GM19468 (cell line): Measurements from ENCODE around the gene MT1M.
"Not testable (repeated sequence)": the region's sequence is repeated elsewhere in the genome, so short reads cannot be mapped to it uniquely, and the experiment has no call there.

ENCODE experiments used
- ATAC-seq: cut with Tn5 transposase; IDR thresholded peaks from one replicate; pipeline ENCODE4 v1.9.1; 2021; ENCODE audit warnings: mild to moderate bottlenecking, moderate library complexity, moderate number of reproducible peaks; ENCODE audit not compliant: unreplicated experiment; ENCODE audit errors: extremely low read depth

MT1M gene

DNA sequence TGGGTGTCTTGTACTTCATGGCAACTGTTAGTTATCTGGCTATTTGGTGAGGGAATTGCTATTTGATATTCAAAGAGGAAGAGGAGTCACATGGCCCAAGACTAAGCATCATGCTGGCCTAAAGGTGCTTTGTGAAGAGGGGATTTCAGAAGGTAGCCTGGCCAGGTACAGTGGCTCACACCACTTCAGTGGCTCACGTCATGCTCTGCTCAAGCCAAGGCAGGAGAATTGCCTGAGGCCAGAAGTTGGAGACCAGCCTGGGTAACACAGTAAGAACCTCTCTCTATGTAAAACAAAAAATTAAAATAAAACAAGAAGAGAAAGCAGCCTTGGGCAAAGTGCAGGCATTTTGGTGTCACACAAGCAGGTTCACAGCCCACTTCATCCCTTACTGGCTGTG is 12.9 kb downstream of the MT1M start:
- no peak for ATAC-seq

DNA sequence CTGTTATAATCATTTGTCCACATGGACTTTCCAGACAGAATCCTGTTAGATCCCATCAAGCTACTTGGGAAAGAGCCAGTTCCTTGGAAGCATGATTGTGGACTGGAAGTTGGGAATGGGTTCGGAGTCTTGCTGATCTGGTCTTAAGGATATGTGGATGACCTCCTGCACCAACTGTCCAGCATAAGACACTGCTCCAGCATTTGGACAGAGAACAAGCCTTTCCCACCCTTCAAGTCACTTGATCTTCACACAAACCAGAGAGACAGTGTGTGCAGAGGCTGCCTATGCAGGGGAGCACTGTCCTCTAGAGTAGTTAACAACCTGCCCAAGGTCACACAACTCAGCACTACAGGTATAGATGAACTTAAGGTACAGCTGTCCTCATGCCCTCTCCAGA is 13.4 kb downstream of the MT1M start:
- ATAC-seq: no peak

DNA sequence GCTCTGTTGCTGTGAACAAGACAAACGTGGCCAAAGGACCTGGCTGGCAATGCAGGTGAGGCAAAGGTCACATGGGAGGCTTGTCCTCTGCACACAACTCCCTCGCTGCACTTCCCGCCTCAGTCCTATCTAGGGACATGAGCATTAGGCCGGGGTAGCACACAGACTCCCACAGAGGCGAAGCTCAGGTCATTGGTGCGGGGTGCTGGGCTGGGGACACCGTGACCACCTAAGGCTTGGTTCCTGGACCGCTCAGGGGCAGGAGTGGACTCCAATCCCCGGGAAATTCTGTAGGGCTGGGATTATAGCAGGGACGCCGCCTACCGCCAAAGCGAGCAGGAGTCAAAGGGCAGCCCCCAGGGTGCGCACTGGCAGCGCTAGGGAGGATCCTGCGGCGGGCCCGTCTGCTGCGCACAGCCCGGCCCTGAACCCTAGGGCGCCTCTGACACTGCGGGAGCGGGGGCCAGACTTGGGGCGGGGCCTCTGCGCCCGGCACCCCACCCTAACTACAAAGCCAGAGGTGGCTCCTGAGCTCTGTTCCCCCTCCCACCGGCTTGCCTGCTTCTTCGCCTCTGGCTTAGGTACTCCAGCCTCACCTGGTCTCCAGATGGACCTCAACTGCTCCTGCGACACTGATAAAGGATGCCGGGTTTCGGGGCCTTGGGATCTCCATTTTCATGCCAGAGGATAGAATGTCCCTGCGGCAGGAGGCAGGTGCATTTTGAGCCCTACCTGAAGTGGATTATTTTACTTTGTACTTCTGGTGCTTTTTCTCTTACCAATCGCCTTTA is 15.4 kb downstream of the MT1M start:
- ATAC-seq: no peak

DNA sequence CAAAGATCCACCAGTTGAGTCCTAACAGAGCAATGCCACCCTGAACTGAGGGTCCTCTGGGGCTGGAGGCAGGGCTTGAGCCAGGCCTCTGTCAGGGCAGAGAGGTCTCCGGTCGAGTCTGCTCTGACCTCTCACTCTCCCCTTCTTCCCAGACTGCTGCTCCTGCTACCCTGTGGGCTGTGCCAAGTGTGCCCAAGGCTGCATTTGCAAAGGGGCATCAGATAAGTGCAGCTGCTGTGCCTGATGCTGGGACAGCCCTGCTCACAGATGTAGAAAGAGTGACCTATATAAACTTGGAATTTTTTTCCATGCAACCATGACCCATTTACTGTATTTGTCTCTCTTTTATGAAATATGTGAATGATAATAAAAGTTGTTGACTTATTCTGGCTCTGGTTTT is 16.8 kb downstream of the MT1M start:
- ATAC-seq: no peak

DNA sequence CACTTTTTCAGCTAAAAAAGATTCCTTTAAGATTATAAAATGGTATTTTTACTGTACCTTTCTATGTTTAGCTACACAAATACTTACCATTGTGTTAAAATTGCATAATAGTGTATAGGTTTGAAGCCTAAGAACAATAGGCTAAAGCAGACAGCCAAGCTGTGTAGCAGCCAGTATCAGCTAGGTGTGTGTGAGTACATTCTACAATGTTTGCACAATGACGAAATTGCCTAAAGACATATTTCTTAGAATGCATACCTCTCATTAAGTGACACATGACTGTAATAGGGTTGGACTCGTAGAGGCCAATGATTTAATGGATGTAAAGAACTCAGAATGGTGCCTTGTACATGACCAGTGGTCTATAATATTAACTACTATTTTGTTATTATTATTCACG is 17.4 kb downstream of the MT1M start:
- no peak for ATAC-seq

DNA sequence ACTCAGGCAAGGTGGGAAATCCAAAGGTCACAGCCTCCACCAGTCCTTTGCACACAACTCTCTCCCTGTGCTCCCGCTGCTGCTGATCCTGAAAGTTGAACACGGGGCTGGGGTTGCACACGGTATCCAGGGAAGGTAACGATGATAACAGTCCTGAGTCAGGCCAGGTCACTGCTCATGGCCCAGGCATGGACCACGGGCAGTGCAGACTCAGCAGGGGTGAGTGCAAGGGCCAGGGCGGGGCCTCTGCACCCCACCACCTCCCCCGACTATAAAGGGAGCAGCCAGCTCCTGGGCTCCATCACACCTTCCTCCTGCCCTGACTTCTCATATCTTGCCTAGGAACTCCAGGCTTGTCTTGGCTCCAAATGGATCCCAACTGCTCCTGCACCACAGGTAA is 19.1 kb downstream of the MT1M start, which contains the start of gene MT1B:
TSS of gene MT1B (plus strand) at position 301 of the 400 bp plus-strand sequence. CDS start at position 369, 68 bp downstream.
- no peak for ATAC-seq

DNA sequence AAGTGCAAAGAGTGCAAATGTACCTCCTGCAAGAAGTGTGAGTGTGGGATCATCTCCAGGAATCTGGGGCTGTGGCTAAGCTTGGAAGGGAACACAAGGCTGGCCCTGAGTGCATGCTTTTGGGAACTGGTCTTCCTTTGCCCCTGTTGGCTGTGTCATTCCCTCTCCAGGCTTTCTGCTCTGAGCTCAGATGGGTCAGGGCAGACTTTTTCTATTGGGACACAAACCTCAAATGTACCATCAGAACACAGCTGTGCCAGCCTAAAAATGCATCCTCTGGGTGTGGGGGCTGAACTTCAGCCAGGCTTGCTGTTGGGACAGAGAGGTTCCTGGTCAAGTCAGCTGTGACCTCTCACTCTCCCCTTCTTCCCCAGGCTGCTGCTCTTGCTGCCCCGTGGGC is 20.1 kb downstream of the MT1M start:
- no peak for ATAC-seq

DNA sequence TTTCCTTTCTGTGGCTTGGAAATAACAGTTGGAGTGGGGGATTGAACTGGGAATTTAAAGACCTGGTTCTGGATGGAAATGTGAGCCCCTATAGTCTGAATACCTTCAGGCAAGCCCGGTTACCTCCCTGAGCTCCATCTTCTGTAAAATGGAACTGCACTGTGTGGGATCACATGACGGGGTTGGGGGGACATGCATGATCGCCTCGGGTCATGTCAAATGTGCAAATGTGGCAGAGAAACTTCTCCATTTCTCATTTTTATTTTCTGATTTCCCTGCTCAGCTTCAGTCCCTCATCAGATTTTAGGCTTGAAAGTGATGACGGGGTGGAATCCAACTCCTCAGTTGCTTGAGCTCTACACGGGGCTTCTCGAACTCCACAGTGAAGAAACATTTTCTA is 20.8 kb downstream of the MT1M start:
- no peak for ATAC-seq

DNA sequence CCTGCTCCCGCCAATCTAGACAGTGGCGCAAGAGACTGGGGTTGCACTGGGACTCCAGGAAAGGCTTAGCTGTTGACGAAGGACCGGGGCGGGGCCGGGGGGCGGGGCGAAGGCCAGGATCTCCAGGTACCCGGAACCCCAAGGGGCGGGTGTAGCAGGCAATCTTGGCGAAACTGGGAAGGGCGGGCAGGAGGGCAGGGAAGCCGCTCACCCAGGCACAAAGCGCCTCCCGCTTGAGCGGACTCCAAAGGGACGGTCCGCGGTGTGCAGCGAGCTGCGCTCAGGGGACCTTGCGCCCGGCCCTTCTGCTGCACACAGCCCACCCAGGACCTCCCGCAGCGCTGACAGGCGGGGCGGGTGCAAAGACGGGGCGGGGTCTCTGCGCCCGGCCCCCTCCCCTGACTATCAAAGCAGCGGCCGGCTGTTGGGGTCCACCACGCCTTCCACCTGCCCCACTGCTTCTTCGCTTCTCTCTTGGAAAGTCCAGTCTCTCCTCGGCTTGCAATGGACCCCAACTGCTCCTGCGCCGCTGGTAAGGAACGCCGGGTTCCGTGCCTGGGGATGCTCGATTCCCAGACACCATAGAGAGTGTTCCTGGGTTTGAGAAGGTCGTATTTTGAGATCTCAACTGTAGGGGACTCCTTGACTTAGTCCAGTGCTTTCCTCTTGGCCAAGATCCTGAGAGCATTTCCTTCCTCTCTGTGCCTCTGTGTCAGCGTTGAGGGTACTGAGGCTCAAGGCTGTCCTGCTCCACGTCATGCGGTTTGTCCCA is 25.3 kb downstream of the MT1M start, which contains the start of gene MT1F:
TSS of gene MT1F (plus strand) at position 405 of the 772 bp plus-strand sequence. CDS start at position 505, 100 bp downstream.
- ATAC-seq: no peak

DNA sequence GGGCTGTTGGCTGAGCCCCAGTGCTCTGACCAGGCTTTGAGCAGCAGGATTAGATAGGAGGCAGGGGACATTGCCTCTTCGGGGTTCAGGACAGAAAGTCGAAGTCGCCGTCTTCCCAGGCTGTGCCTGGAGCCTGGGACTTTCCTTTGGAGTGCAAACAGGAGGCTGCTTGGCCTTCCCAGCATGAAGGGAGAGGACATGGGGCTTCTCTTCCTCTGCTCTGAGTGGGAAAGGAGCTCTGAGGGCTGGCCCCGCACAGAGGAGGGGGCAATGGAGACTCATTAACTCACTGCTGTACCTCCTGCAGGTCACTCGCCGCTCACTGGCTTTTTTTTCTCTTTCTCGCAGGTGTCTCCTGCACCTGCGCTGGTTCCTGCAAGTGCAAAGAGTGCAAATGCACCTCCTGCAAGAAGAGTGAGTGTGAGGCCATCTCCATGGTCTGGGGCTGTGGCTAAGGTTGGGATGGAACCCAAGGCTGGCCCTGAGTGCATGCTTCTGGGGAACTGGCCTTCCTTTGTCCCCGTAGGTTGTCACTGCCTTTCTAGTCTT is 25.9 kb downstream of the MT1M start:
- no peak for ATAC-seq

DNA sequence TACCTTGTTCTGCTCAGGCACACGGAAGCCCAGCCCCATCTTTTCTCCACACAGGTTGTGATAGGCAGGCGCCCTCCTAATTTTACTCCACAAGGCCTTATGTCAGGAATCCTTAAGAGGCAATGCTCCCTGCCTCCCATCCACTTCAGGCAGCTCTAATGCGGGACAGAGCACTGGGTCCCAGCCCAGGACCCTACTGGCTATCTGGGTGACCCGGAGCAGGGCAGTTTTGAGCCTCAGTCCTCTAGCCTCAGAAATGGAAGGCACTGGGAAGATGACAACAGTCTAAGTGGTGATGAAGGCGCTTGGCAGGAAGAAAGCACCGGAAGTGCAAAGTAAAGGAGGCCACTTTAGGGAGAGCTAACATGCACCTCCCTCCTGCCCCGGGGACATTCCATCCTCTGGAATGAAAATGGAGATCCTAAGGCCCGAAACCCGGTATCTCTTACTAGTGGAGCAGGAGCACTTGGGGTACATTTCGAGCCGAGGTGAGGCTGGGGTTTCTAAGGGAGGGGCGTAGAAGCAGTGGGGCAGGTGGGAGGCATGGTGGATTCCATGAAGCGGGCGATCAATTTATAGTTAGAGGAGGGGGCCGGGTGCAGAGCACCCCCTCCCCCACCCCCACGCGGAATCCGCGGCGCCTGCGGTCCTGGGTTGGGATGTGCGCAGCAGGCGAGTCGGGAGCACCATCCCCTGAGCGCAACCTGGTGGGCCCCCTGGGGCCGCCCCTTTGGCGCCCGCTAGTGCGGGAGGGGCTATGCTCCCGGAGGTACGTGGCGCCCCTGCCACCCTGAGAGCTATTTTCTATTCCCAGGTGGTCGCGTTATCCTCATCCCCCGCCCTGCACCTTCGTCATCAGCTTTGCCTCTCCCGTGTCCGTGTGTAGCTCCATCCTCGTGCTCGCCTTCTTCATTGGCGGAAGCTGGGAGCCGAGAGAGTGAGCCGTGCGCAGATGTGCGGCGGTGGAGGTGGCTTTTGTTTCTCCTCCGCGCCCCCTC is 30.2 kb downstream of the MT1M start:
- no peak for ATAC-seq

DNA sequence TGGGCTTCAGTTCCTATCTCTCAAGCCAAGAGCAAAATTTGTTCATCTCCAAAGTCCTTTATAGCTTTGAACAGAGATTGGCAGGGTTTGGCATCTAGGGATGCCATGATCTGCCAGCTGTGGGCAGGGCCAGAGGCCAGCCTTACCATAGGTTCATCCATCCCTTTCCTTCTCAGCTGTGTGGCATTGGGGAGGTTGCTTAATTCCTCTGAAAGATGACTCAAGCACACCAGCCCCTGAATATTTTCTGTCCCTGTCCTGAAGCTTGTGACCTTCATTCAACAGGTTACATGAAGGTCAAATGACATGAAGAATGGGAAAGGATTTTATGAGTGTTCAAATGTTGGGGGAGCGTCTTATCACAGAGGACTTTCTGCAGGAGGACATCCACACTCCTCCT is 32.0 kb downstream of the MT1M start:
- ATAC-seq: no peak

DNA sequence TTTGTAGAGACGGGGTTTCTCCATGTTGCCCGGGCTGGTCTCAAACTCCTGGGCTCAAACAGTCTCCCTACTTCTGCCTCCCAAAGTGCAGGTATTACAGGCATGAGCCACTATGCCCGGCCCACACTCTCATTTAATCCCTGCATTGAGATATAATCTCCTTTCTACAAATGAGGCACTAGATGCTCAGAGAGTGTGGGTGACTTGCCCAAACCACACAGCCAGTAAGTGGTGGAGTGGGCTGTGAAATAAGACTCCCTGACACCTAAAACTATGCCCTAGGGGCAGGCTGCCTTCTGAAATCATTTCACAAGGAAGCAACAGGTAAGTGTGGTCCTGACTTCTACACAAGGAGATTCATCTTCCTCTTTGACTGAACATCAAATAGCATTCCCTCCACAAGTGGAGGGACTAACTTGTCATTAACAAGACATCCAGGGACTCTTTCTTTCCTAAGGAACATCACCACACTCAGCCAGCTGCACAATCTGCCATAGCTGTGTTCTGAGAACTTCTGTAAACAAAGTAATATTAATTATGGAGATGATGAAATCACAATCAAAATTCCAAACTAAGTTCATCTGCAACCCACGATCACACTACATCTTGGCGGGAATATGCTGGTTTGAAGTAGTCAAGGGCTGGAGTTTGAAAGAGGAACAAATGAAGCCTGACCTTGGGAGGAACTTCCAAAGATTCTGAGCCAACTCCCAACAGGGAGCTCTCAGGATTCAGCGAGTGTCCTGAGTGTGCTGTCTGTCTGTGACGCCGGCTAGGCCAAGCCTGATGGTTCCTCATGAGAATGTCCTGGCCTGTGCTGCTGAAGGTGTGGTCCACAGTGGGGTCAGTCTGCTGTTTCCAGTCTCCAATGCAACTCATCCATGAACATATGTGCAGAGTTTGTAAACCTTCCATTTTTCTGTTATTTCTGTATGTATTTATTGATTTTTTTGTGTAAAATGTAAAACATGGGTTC is 33.1 kb downstream of the MT1M start:
- ATAC-seq: not testable (repeated sequence)

DNA sequence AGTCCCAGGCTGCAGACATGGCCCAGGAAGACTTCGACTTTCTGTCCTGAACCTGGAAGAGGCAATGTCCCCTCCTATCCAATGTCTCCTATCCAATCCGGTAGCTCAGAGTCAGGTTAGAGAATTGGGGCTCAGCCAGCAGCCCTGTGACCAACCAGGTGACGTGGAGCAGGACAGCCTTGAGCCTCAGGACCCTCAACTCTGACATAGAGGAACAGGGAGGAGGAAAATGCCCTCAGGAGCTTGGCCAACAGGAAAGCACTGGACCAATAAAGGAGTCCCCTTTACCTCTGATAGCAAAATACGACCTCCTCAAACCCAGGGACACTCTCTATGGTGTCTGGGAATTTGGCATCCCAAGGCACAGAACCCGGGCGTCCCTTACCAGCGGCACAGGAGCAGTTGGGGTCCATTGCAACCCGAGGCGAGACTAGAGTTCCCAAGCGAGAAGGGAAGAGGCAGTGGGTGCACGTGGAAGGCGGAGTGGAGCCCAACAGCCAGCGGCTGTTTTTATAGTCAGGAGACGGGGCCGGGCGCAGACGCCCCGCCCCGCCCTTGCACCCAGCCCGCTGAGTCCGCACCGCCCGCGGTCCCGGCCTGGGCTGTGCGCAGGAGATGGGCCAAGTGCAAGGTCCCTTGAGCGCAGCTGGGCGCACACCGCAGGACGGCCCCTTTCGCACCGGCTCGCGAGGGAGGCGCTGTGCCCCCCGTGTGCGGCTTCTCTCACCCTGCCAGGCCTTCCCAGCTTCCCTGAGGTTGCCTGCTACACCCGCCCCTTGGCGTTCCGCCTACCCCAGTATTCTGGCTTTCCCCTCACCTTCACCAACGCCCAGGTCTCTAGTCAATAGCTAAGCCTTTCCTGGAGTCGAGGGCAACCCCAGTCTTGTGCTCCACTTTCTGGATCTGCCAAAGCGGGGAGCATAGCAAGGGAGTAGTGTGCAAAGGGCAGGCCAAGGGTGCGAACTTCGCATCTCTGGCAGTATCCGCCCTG is 35.4 kb downstream of the MT1M start, which contains the start of gene MT1G:
TSS of gene MT1G (minus strand) at position 485 of the 991 bp plus-strand sequence. CDS start at position 413, 72 bp downstream.
- no peak for ATAC-seq

DNA sequence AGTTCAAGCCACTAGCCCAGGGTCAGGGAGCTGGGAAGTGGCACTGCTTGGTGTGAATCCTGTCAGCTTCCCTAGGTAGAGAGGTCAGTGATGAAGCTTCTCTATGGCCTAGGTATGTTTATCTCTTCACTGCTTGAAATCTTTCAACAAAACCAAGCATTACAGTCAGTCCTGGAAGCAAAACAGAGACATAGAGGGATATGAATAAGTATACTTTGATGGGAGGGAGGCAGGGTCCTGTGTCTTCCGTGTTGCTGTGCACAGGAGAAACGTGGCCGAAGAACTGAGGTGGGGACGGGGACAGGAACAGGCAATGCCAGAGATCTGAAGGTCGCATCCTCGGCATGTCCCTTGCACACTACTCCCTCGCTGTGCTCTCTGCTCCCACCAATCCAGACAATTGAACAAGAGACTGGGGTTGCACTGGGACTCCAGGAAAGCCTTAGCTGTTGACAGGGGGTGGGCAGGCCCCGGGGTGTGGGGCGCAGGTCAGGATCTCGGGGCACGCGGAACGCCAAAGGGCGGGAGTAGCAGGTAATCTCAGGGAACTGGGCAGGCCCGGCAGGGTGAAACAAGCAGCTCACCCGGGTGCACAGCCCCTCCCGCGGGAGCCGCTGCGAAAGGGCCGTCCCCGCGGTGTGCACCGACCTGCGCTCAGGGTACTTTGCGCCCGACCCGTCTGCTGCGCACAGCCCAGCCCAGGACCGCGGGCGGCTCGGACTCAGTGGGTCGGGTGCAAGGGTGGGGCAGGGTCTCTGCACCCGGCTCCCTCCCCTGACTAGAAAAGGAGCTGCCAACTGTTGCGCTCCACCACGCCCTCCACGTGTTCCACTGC is 36.8 kb downstream of the MT1M start, which contains the start of gene MT1H:
TSS of gene MT1H (plus strand) at position 810 of the 835 bp plus-strand sequence. CDS start 71 bp downstream, outside the sequence.
- ATAC-seq: no peak

DNA sequence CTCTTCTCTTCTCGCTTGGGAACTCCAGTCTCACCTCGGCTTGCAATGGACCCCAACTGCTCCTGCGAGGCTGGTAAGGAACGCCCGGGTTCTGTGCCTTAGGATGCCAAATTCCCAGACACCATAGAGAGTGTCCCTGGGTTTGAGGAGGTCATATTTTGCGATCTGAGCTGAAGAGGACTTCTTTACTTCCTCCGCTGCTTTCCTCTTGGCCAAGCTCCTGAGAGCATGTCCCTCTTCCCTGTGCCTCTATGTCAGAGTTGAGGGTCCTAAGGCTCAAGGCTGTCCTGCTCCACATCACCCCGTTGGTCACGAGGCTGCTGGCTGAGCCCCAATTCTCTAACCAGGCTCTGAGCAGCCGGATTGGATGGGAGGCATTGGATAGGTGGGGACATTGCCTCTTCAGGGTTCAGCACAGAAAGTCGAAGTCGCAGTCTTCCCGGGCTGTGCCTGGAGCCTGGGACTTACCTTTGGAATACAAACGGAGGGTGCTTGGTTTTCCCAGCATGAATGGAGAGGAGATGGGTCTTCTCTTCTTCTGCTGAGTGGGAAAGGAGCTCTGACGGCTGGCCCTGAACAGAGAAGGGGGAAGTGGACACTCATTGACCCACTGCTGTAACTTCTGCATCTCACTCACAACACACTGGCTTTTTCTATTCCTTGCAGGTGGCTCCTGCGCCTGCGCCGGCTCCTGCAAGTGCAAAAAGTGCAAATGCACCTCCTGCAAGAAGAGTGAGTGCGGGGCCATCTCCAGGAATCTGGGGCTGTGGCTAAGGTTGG is 37.6 kb downstream of the MT1M start:
- no peak for ATAC-seq
